H1 (cell line): ENCODE data around the gene CFAP141. TPM values are rescaled to one million over a fixed set of nuclear protein-coding genes. Genes with fewer than 3 reads are reported as not detected.

ENCODE experiments used
- CTCF ChIA-PET: fragments of 300-600 bp; sonication (Branson Sonifier 250); formaldehyde crosslinking; loops from one replicate; lab custom pipeline; 2021; ENCODE audit not compliant: partially characterized antibody; lab: Charles Lee
- POLR2A ChIA-PET: fragments of 300-600 bp; sonication (Branson Sonifier 250); formaldehyde crosslinking; loops from one replicate; lab custom pipeline; 2021; ENCODE audit warnings: inconsistent platforms; ENCODE audit not compliant: partially characterized antibody; lab: Charles Lee
- DNase-seq, 2 experiments: peaks; one replicate each; pipeline versions ENCODE4 v3.0.0 to v3.0.0-alpha.2; 2010 to 2022; ENCODE audit warnings: low spot score in 2 of 2, low read depth in 1 of 2, mixed read lengths in 1 of 2
- FAIRE-seq: peaks from 2 replicates; lab custom pipeline; 2011; peaks lifted over from hg19 to GRCh38; lab: Jason Lieb, UNC
- H2AFZ ChIP-seq: 2 replicates; pipeline ENCODE4 v1.8.1; 2012; ENCODE audit warnings: low read length, inconsistent platforms
- H2AK5ac ChIP-seq: 2 replicates; pipeline ENCODE4 v1.6.1; 2013; ENCODE audit warnings: low read depth, low read length
- H2BK120ac ChIP-seq: replicated peaks from 2 replicates; pipeline ENCODE3; 2013; ENCODE audit warnings: low read depth, low read length, inconsistent platforms
- H2BK12ac ChIP-seq: 2 replicates; pipeline ENCODE4 v1.6.1; 2013; ENCODE audit warnings: low read depth, low read length
- H2BK15ac ChIP-seq: 2 replicates; pipeline ENCODE4 v1.6.1; 2013; ENCODE audit warnings: low read length
- H2BK20ac ChIP-seq: 2 replicates; pipeline ENCODE4 v1.6.1; 2013; ENCODE audit warnings: low read length
- H2BK5ac ChIP-seq: 2 replicates; pipeline ENCODE4 v1.6.1; 2013; ENCODE audit warnings: low read depth, low read length
- H3K14ac ChIP-seq: 2 replicates; pipeline ENCODE4 v1.6.1; 2013; ENCODE audit warnings: inconsistent platforms; ENCODE audit not compliant: insufficient read length
- H3K18ac ChIP-seq: 2 replicates; pipeline ENCODE4 v1.6.1; 2013; ENCODE audit warnings: low read length; ENCODE audit errors: extremely low read depth
- H3K23ac ChIP-seq: 2 replicates; pipeline ENCODE4 v1.6.1; 2013; ENCODE audit warnings: inconsistent platforms; ENCODE audit not compliant: insufficient read length
- H3K23me2 ChIP-seq: 2 replicates; pipeline ENCODE4 v1.6.1; 2013; ENCODE audit warnings: low read depth, low read length
- H3K27ac ChIP-seq: 2 replicates; pipeline ENCODE4 v1.6.1; 2011; ENCODE audit warnings: low read depth, low read length, inconsistent platforms
- H3K27me3 ChIP-seq, 4 experiments: replicated peaks in 1 of 4; 1 replicate in 1 of 4; 2 replicates in 3 of 4; pipeline versions ENCODE4 v1.6.1 to v1.8.1; 2011 to 2013; ENCODE audit warnings: low read length in 3 of 4, mild to moderate bottlenecking in 3 of 4, inconsistent platforms in 2 of 4, mixed read lengths in 2 of 4, moderate library complexity in 1 of 4; ENCODE audit not compliant: control insufficient read depth in 3 of 4, insufficient read depth in 3 of 4; ENCODE audit errors: extremely low read depth in 1 of 4
- H3K36me3 ChIP-seq, 4 experiments: 2 replicates each; pipeline versions ENCODE4 v1.6.1 to v1.8.1; 2011 to 2013; ENCODE audit warnings: mild to moderate bottlenecking in 4 of 4, low read length in 3 of 4, moderate library complexity in 2 of 4, control low read depth in 1 of 4, inconsistent platforms in 1 of 4; ENCODE audit not compliant: insufficient read depth in 4 of 4, control insufficient read depth in 2 of 4
- H3K4ac ChIP-seq: replicated peaks from 2 replicates; pipeline ENCODE3; 2013; ENCODE audit warnings: low read length, low read depth, mixed read lengths, inconsistent platforms; ENCODE audit not compliant: insufficient read length
- H3K4me1 ChIP-seq, 4 experiments: replicated peaks in 1 of 4; 1 replicate in 1 of 4; 2 replicates in 3 of 4; pipeline versions ENCODE4 v1.6.1 to v1.8.1; 2011 to 2013; ENCODE audit warnings: low read length in 3 of 4, inconsistent platforms in 2 of 4, mixed read lengths in 1 of 4; ENCODE audit not compliant: insufficient read depth in 4 of 4, control insufficient read depth in 3 of 4
- H3K4me2 ChIP-seq, 2 experiments: 2 replicates each; pipeline versions ENCODE4 v1.6.1 to v1.8.1; 2011 to 2013; ENCODE audit warnings: low read depth in 2 of 2, low read length in 2 of 2, control low read depth in 1 of 2, inconsistent platforms in 1 of 2, mild to moderate bottlenecking in 1 of 2; ENCODE audit not compliant: insufficient read depth in 1 of 2
- H3K4me3 ChIP-seq, 4 experiments: fragments of 200-600, 300-600 bp in 1 of 4; sonication (generic), shearing (Covaris generic), sonication (Bioruptor Twin) in 1 of 4; 2 replicates each; pipeline versions ENCODE4 v1.5.1 to v1.8.1; 2011 to 2016; ENCODE audit warnings: low read length in 4 of 4, low read depth in 3 of 4, control low read depth in 2 of 4, inconsistent platforms in 2 of 4, mild to moderate bottlenecking in 2 of 4, mixed read lengths in 1 of 4, moderate library complexity in 1 of 4; ENCODE audit not compliant: insufficient read depth in 2 of 4; ENCODE audit errors: extremely low read depth in 1 of 4
- H3K56ac ChIP-seq: replicated peaks from 2 replicates; pipeline ENCODE3; 2013; ENCODE audit warnings: low read depth, mild to moderate bottlenecking, mixed read lengths, low read length, inconsistent platforms; ENCODE audit not compliant: insufficient read length
- H3K79me1 ChIP-seq: 2 replicates; pipeline ENCODE4 v1.6.1; 2013; ENCODE audit warnings: low read depth, low read length, control low read depth
- H3K79me2 ChIP-seq, 2 experiments: 2 replicates each; pipeline versions ENCODE4 v1.6.1 to v1.8.1; 2012 to 2013; ENCODE audit warnings: low read length in 2 of 2, mild to moderate bottlenecking in 2 of 2, inconsistent platforms in 1 of 2; ENCODE audit not compliant: insufficient read depth in 2 of 2, control insufficient read depth in 1 of 2
- H3K9ac ChIP-seq, 4 experiments: replicated peaks in 1 of 4; 1 replicate in 1 of 4; 2 replicates in 3 of 4; pipeline versions ENCODE4 v1.6.1 to v1.8.1; 2011 to 2013; ENCODE audit warnings: low read depth in 3 of 4, low read length in 3 of 4, control low read depth in 2 of 4, mild to moderate bottlenecking in 2 of 4, moderate library complexity in 2 of 4, inconsistent platforms in 1 of 4; ENCODE audit errors: extremely low read depth in 1 of 4
- H3K9me3 ChIP-seq, 2 experiments: 2 replicates each; pipeline versions ENCODE4 v1.6.1 to v1.8.1; 2012 to 2013; ENCODE audit warnings: mild to moderate bottlenecking in 2 of 2, moderate library complexity in 2 of 2, control low read depth in 1 of 2, inconsistent platforms in 1 of 2, low read depth in 1 of 2, low read length in 1 of 2, mixed read lengths in 1 of 2; ENCODE audit not compliant: insufficient read depth in 2 of 2
- H4K20me1 ChIP-seq, 2 experiments: replicated peaks in 1 of 2; 2 replicates each; pipeline versions ENCODE3 to v1.8.1; 2011 to 2013; ENCODE audit warnings: inconsistent platforms in 2 of 2, low read length in 2 of 2, mild to moderate bottlenecking in 1 of 2; ENCODE audit not compliant: insufficient read depth in 2 of 2, control insufficient read depth in 1 of 2
- H4K5ac ChIP-seq: 2 replicates; pipeline ENCODE4 v1.6.1; 2013; ENCODE audit warnings: low read length, low read depth, mixed read lengths, inconsistent platforms; ENCODE audit not compliant: insufficient read length
- H4K8ac ChIP-seq: 2 replicates; pipeline ENCODE4 v1.8.0; 2013; ENCODE audit warnings: mild to moderate bottlenecking, moderate library complexity, low read length, inconsistent platforms; ENCODE audit not compliant: insufficient read depth; ENCODE audit errors: extremely low read depth
- H4K91ac ChIP-seq: replicated peaks from 2 replicates; pipeline ENCODE3; 2013; ENCODE audit warnings: low read length, mixed read lengths, inconsistent platforms; ENCODE audit not compliant: insufficient read length
- BCL11A ChIP-seq, 2 experiments: IDR thresholded peaks; one replicate each; pipeline ENCODE4 v1.6.1; 2011; ENCODE audit warnings: low read depth in 2 of 2, low read length in 2 of 2, mild to moderate bottlenecking in 2 of 2
- CBX5 ChIP-seq: fragments of 300-800, 300-1000 bp; sonication (generic); IDR thresholded peaks from 2 replicates; pipeline ENCODE4 v1.7.1; 2016; ENCODE audit warnings: antibody characterized with exemption, low read length, low read depth
- E2F6 ChIP-seq: IDR thresholded peaks from 2 replicates; pipeline ENCODE4 v1.6.1; 2012; ENCODE audit warnings: inconsistent platforms
- EZH2 ChIP-seq: fragments of 200-600 bp; sonication (generic); IDR thresholded peaks from 2 replicates; pipeline ENCODE4 v1.7.1; 2012; ENCODE audit warnings: low read depth, mild to moderate bottlenecking, moderate library complexity, low read length, inconsistent platforms; ENCODE audit not compliant: severe bottlenecking
- FOSL1 ChIP-seq: IDR thresholded peaks from 2 replicates; pipeline ENCODE4 v1.6.1; 2011; ENCODE audit warnings: mild to moderate bottlenecking, low read depth, low read length, moderate library complexity; ENCODE audit not compliant: insufficient read depth
- JUND ChIP-seq: IDR thresholded peaks from 2 replicates; pipeline ENCODE4 v1.6.1; 2011; ENCODE audit warnings: mild to moderate bottlenecking, improper control_type of control experiment, low read length
- KDM1A ChIP-seq: fragments of 200-600, 300-600 bp; sonication (generic); IDR thresholded peaks from 2 replicates; pipeline ENCODE4 v1.7.1; 2016; ENCODE audit warnings: mild to moderate bottlenecking, low read length, borderline replicate concordance
- PHF8 ChIP-seq: fragments of 200-600 bp; sonication (generic); conservative IDR thresholded peaks from 2 replicates; pipeline ENCODE4 v1.7.1; 2012; ENCODE audit warnings: low read depth, mild to moderate bottlenecking, inconsistent platforms, low read length, moderate library complexity
- POLR2AphosphoS5 ChIP-seq: IDR thresholded peaks from 2 replicates; pipeline ENCODE4 v1.6.1; 2011; ENCODE audit warnings: low read depth, low read length
- POU5F1 ChIP-seq: IDR thresholded peaks from 2 replicates; pipeline ENCODE4 v1.6.1; 2011; ENCODE audit warnings: low read depth, mild to moderate bottlenecking, low read length, moderate library complexity
- SIN3A ChIP-seq, 2 experiments: IDR thresholded peaks in 1 of 2; conservative IDR thresholded peaks in 1 of 2; 2 replicates each; pipeline ENCODE4 v1.6.1; 2011 to 2012; ENCODE audit warnings: low read length in 2 of 2, improper control_type of control experiment in 1 of 2, low read depth in 1 of 2, mild to moderate bottlenecking in 1 of 2
- SIX5 ChIP-seq: IDR thresholded peaks from 2 replicates; pipeline ENCODE4 v1.6.1; 2011; ENCODE audit warnings: mild to moderate bottlenecking, low read depth, low read length
- SRF ChIP-seq: IDR thresholded peaks from 2 replicates; pipeline ENCODE4 v1.6.1; 2011; ENCODE audit warnings: mild to moderate bottlenecking, low read depth, low read length, moderate library complexity
- TAF7 ChIP-seq: optimal IDR thresholded peaks from 2 replicates; pipeline ENCODE3; 2011; ENCODE audit warnings: low read depth, mild to moderate bottlenecking, inconsistent platforms, low read length, moderate library complexity, borderline replicate concordance
- TBP ChIP-seq: IDR thresholded peaks from 2 replicates; pipeline ENCODE4 v1.6.1; 2011; ENCODE audit warnings: low read depth, low read length, improper control_type of control experiment
- polyA plus RNA-seq, 7 experiments: library from polyadenylated mRNA; depleted of rRNA in 3 of 7; stranded (reverse) in 5 of 7; unstranded in 2 of 7; fragments of >200 nt in 5 of 7; fragments of 200-250 nt in 2 of 7; gene quantifications; 1 replicate in 5 of 7; 2 replicates in 1 of 7; 4 replicates in 1 of 7; pipeline versions ENCODE4 v1.2.1 to v1.2.3, GENCODE V29; 2011 to 2013; ENCODE audit warnings: missing spikeins in 2 of 7, mixed read lengths in 2 of 7
- total RNA-seq: library from RNA; stranded (reverse); fragmentation: NEBNext Ultra II Directional; extraction: Animal tissue kit (Norgen Biotek cat#: 25700); gene quantifications from 2 replicates; pipeline ENCODE4 v1.2.1, GENCODE V29; 2021

Gene CFAP141
- total and polyA plus RNA-seq, 2 of the 8 experiments (the other 6 are each of a cell fraction or from before 2014, with no cell fraction given) = not detected

GRCh38 chr1:154167461-154167860 is 38.7 kb downstream of the CFAP141 start:
- H2AK5ac ChIP-seq = no peak overlapping the region
- H4K5ac ChIP-seq = no peak overlapping the region
- H3K56ac ChIP-seq = no peak overlapping the region
- no peak overlapping the region for H3K4me3 ChIP-seq
- H4K20me1 ChIP-seq = peaks cover 0 to 7% of the 10 kb centered on the region in 2 experiments
- no peaks in the 10 kb centered on the region for H3K9me3 ChIP-seq
- FAIRE-seq = no peak
- no peak overlapping the region for H2BK20ac ChIP-seq
- H4K8ac ChIP-seq = no peak overlapping the region
- ChIA-PET CTCF (interaction anchor here (0.5 to 0.8 kb wide), 2 partner anchors 9 to 25 kb away, joined by 3 read pairs; no protein-coding TSS in a partner anchor), POLR2A (interaction anchor here (0.6 to 5.2 kb wide), 9 partner anchors 8 to 346 kb away, joined by 3 to 35 read pairs (median 5); partner anchors contain the start of genes CREB3L4 and NUP210L)
- no peaks in the 10 kb centered on the region for H3K79me1 ChIP-seq
- no peak overlapping the region for H3K23ac ChIP-seq
- H3K18ac ChIP-seq = no peak overlapping the region
- H3K27me3 ChIP-seq = no peaks in the 10 kb centered on the region
- no peak overlapping the region for H2AFZ ChIP-seq
- H3K9ac ChIP-seq = peak overlapping the region in 1 of 4 experiments; percentile 40; a peak in 1 of 7 replicates
- H3K4me2 ChIP-seq = no peak overlapping the region
- no peak overlapping the region for H3K27ac ChIP-seq
- no peak overlapping the region for H2BK120ac ChIP-seq
- H3K14ac ChIP-seq = no peak overlapping the region
- H3K36me3 ChIP-seq = peaks cover 34 to 97% (median 79%) of the 10 kb centered on the region in 4 experiments
- H4K91ac ChIP-seq = no peak overlapping the region
- H2BK15ac ChIP-seq = no peak overlapping the region
- H3K4ac ChIP-seq = no peak overlapping the region
- H3K23me2 ChIP-seq = no peaks in the 10 kb centered on the region
- H2BK5ac ChIP-seq = no peak overlapping the region
- peaks cover 0 to 15% of the 10 kb centered on the region in 2 experiments; a peak in 1 of 4 replicates for H3K79me2 ChIP-seq
- H3K4me1 ChIP-seq = no peaks in the 10 kb centered on the region
- no peak for DNase-seq
- no peak overlapping the region for H2BK12ac ChIP-seq
- TF ChIP-seq SIN3A (conservative IDR thresholded peaks at IDR 0.05 in 1 of 2, IDR thresholded peaks at IDR 0.05 in 1 of 2; ENCODE audit: low read depth in 1 of 2, low read length in 2 of 2) (no peak), E2F6 (no peak), JUND (no peak), FOSL1 (no peak), TAF7 (no peak), POLR2AphosphoS5 (no peak), SRF (no peak), PHF8 (no peak), CBX5 (no peak), EZH2 (no peak), SIX5 (no peak), TBP (no peak), BCL11A (IDR thresholded peaks at IDR 0.05; ENCODE audit: low read depth in 2 of 2, low read length in 2 of 2) (no peak), KDM1A (no peak), POU5F1 (no peak)
